ENCODE data around the gene MAG.

DNA sequence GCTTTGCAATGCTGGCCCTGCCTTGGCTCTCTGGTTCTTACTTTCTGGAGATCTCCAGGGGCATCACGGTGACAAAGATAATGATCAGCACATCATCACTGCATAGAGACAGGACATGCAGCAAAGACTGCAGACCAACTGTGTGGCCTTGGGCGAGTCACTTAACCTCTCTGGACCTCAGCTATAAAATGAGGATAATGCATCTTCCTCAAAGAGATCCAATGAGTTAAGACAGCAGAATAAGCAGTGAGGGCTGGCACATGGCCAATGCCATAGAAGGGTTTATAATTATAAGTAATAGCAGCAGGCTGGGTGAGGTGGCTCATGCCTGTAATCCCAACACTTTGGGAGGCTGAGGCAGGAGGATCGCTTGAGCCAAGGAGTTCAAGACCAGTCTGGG lies 2.4 kb downstream of the MAG start:
- TF ChIP-seq, protein P1, sequence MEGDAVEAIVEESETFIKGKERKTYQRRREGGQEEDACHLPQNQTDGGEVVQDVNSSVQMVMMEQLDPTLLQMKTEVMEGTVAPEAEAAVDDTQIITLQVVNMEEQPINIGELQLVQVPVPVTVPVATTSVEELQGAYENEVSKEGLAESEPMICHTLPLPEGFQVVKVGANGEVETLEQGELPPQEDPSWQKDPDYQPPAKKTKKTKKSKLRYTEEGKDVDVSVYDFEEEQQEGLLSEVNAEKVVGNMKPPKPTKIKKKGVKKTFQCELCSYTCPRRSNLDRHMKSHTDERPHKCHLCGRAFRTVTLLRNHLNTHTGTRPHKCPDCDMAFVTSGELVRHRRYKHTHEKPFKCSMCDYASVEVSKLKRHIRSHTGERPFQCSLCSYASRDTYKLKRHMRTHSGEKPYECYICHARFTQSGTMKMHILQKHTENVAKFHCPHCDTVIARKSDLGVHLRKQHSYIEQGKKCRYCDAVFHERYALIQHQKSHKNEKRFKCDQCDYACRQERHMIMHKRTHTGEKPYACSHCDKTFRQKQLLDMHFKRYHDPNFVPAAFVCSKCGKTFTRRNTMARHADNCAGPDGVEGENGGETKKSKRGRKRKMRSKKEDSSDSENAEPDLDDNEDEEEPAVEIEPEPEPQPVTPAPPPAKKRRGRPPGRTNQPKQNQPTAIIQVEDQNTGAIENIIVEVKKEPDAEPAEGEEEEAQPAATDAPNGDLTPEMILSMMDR (IDR thresholded peaks at IDR 0.05; ENCODE audit: low read depth, low read length) = no peak
- TF ChIP-seq EZH2phosphoT487 (IDR thresholded peaks at IDR 0.05; ENCODE audit: low read depth) = no peak

All from OCI-LY3 (cell line).